GM18519 (cell line): ENCODE measurements around the gene SLC38A3.

Experiments
- ATAC-seq: cut with Tn5 transposase; IDR thresholded peaks from one replicate; pipeline ENCODE4 v1.9.1; 2021; ENCODE audit warnings: mild to moderate bottlenecking, moderate library complexity; ENCODE audit not compliant: unreplicated experiment, low FRiP score

SLC38A3 gene

GRCh38 chr3:50263478-50264382 is 58.7 kb downstream of the SLC38A3 start:
- no peak for ATAC-seq

- ATAC-seq = no peak
Observed at GRCh38 chr3:50264383-50264963, 59.4 kb downstream of the SLC38A3 start.

GRCh38 chr3:50264964-50265485 is 60.0 kb downstream of the SLC38A3 start:
- no peak for ATAC-seq

GRCh38 chr3:50265571-50265970 is 60.5 kb downstream of the SLC38A3 start:
- no peak for ATAC-seq

- no peak for ATAC-seq
Observed at GRCh38 chr3:50266017-50266416, 60.9 kb downstream of the SLC38A3 start.

- no peak for ATAC-seq
Observed at GRCh38 chr3:50266836-50267235, 61.8 kb downstream of the SLC38A3 start.

- ATAC-seq = no peak
Observed at GRCh38 chr3:50267280-50267913, 62.3 kb downstream of the SLC38A3 start.

GRCh38 chr3:50268276-50268675 is 63.2 kb downstream of the SLC38A3 start:
- no peak for ATAC-seq

- ATAC-seq = no peak
Observed at GRCh38 chr3:50268703-50269451, 63.8 kb downstream of the SLC38A3 start, which contains the start of gene SEMA3B. Gene SEMA3B, plus strand, starts transcription at chr3:50269147. Its CDS starts 94 bp downstream, at chr3:50269241.

GRCh38 chr3:50269460-50269859 is 64.4 kb downstream of the SLC38A3 start:
- no peak for ATAC-seq

- no peak for ATAC-seq
Observed at GRCh38 chr3:50269977-50270413, 64.9 kb downstream of the SLC38A3 start.

GRCh38 chr3:50270422-50271224 is 65.6 kb downstream of the SLC38A3 start:
- ATAC-seq = no peak
